Lower leg skin (tissue), 3 donors: ENCODE results near the gene IL1A.

ENCODE experiments used
- POLR2A ChIP-seq, 2 donors: fragments of 450-650 bp; IDR thresholded peaks; one replicate each; pipeline ENCODE4 v1.6.1; 2016 to 2017; ENCODE audit warnings: antibody characterized with exemption in 2 of 2, mild to moderate bottlenecking in 1 of 2, moderate library complexity in 1 of 2
- TF ChIP-seq, protein P1 (sequence below), 3 donors: fragments of 450-650 bp; IDR thresholded peaks; one replicate each; pipeline ENCODE4 v1.5.1; 2016; ENCODE audit warnings: antibody characterized with exemption in 3 of 3, mild to moderate bottlenecking in 3 of 3, moderate library complexity in 2 of 3

DNA sequence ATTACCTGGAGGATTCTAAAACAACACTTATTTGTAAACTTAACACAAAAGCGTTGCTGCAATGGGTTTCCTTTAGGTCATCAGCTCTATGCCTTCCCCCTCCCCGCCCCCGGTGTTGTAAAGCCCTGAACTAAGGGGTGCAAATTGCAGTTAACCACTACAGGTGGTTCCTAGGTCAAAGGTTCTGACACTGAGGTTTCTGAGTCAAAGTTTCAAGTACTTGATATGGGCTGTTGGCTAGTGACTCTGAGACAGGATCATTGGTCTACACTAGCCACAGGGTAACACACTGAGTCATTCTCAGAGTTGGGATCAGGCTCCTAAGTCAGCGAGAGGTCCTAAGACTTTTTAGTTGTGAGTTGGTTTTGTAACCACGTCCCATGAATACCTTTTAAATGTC is 36.8 kb upstream of the IL1A start:
- TF ChIP-seq, protein P1, sequence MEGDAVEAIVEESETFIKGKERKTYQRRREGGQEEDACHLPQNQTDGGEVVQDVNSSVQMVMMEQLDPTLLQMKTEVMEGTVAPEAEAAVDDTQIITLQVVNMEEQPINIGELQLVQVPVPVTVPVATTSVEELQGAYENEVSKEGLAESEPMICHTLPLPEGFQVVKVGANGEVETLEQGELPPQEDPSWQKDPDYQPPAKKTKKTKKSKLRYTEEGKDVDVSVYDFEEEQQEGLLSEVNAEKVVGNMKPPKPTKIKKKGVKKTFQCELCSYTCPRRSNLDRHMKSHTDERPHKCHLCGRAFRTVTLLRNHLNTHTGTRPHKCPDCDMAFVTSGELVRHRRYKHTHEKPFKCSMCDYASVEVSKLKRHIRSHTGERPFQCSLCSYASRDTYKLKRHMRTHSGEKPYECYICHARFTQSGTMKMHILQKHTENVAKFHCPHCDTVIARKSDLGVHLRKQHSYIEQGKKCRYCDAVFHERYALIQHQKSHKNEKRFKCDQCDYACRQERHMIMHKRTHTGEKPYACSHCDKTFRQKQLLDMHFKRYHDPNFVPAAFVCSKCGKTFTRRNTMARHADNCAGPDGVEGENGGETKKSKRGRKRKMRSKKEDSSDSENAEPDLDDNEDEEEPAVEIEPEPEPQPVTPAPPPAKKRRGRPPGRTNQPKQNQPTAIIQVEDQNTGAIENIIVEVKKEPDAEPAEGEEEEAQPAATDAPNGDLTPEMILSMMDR (IDR thresholded peaks at IDR 0.05): no peak
- no peak for TF ChIP-seq POLR2A (IDR thresholded peaks at IDR 0.05)
